Endothelial cell of umbilical vein (primary cell): ENCODE measurements around the gene GRK4. TPM values are rescaled to one million over a fixed set of nuclear protein-coding genes. Genes with fewer than 3 reads are reported as not detected.

Experiments
- BruUV-seq: library from RNA; stranded (reverse); fragments of 400-500 nt; replicated peaks from 2 replicates; lab custom pipeline; 2021; lab: Mats Ljungman, UMichigan
- CTCF ChIA-PET: fragments of 300-600, 350-600 bp; sonication (Branson Sonifier 250); formaldehyde crosslinking; loops from one replicate; lab custom pipeline; 2021; ENCODE audit warnings: antibody characterized with exemption, inconsistent platforms; lab: Charles Lee
- POLR2A ChIA-PET: fragments of 300-600, 350-600 bp; sonication (Branson Sonifier 250); formaldehyde crosslinking; loops from one replicate; lab custom pipeline; 2021; ENCODE audit warnings: antibody characterized with exemption, inconsistent platforms; lab: Charles Lee
- DNase-seq: peaks from one replicate; pipeline ENCODE4 v3.0.0-alpha.2; 2011; ENCODE audit warnings: low read depth, low spot score
- FAIRE-seq: peaks from 2 replicates; lab custom pipeline; 2011; peaks lifted over from hg19 to GRCh38; lab: Jason Lieb, UNC
- H2AFZ ChIP-seq: 2 replicates; pipeline ENCODE4 v1.6.0; 2012; ENCODE audit warnings: low read depth, low read length, control low read depth, inconsistent platforms
- H3K27ac ChIP-seq: 2 replicates; pipeline ENCODE4 v1.5.1; 2011; ENCODE audit warnings: low read depth, mild to moderate bottlenecking, control low read depth, low read length, moderate library complexity; ENCODE audit not compliant: insufficient read depth
- H3K27me3 ChIP-seq, 2 experiments: 2 replicates each; pipeline versions ENCODE4 v1.6.0 to v1.6.1; 2011; ENCODE audit warnings: low read length in 2 of 2, mixed read lengths in 1 of 2; ENCODE audit not compliant: control insufficient read depth in 2 of 2, insufficient read depth in 2 of 2
- H3K36me3 ChIP-seq, 2 experiments: 2 replicates in 1 of 2; 3 replicates in 1 of 2; pipeline ENCODE4 v1.5.1; 2011; ENCODE audit warnings: low read length in 2 of 2, mild to moderate bottlenecking in 1 of 2, moderate library complexity in 1 of 2; ENCODE audit not compliant: control insufficient read depth in 2 of 2, insufficient read depth in 2 of 2; ENCODE audit errors: extremely low read depth in 1 of 2
- H3K4me1 ChIP-seq: 3 replicates; pipeline ENCODE4 v1.5.1; 2011; ENCODE audit warnings: mild to moderate bottlenecking, low read length; ENCODE audit not compliant: control insufficient read depth, insufficient read depth; ENCODE audit errors: extremely low read depth
- H3K4me2 ChIP-seq: 2 replicates; pipeline ENCODE4 v1.6.1; 2011; ENCODE audit warnings: low read length, control low read depth, mixed read lengths; ENCODE audit not compliant: insufficient read depth
- H3K4me3 ChIP-seq, 3 experiments: fragments of 200-600 bp in 1 of 3; sonication (generic), shearing (Covaris generic) in 1 of 3; replicated peaks in 1 of 3; 2 replicates each; pipeline ENCODE4 v1.5.1; 2011 to 2016; ENCODE audit warnings: control low read depth in 3 of 3, low read length in 3 of 3, mild to moderate bottlenecking in 2 of 3, inconsistent platforms in 1 of 3, low read depth in 1 of 3, moderate library complexity in 1 of 3; ENCODE audit not compliant: insufficient read depth in 1 of 3
- H3K79me2 ChIP-seq: 2 replicates; pipeline ENCODE4 v1.6.0; 2012; ENCODE audit warnings: low read length, inconsistent platforms; ENCODE audit not compliant: control insufficient read depth, insufficient read depth
- H3K9ac ChIP-seq: replicated peaks from 2 replicates; pipeline ENCODE3; 2011; ENCODE audit warnings: low read length, control low read depth; ENCODE audit not compliant: insufficient read depth; ENCODE audit errors: extremely low read depth
- H3K9me1 ChIP-seq: replicated peaks from 3 replicates; pipeline ENCODE4 v1.6.0; 2011; ENCODE audit warnings: mild to moderate bottlenecking, low read length; ENCODE audit not compliant: control insufficient read depth, insufficient read depth; ENCODE audit errors: extremely low read depth
- H3K9me3 ChIP-seq: replicated peaks from 2 replicates; pipeline ENCODE4 v1.5.1; 2012; ENCODE audit warnings: low read length, inconsistent platforms; ENCODE audit not compliant: control insufficient read depth, insufficient read depth
- H4K20me1 ChIP-seq: replicated peaks from 2 replicates; pipeline ENCODE3; 2011; ENCODE audit warnings: mild to moderate bottlenecking, low read length; ENCODE audit not compliant: control insufficient read depth, insufficient read depth; ENCODE audit errors: extremely low read depth
- EZH2 ChIP-seq: IDR thresholded peaks from 2 replicates; pipeline ENCODE4 v1.6.1; 2012; ENCODE audit warnings: borderline replicate concordance, low read depth, mild to moderate bottlenecking, moderate library complexity, low read length, inconsistent platforms; ENCODE audit not compliant: severe bottlenecking
- FOS ChIP-seq: IDR thresholded peaks from 2 replicates; pipeline ENCODE4 v1.6.1; 2011; ENCODE audit warnings: mild to moderate bottlenecking, low read length, moderate library complexity, borderline replicate concordance; ENCODE audit not compliant: insufficient read depth
- GATA2 ChIP-seq: IDR thresholded peaks from 2 replicates; pipeline ENCODE4 v1.7.0; 2011; ENCODE audit warnings: low read depth, mild to moderate bottlenecking, moderate library complexity, mixed read lengths, low read length; ENCODE audit not compliant: insufficient read length, insufficient read depth
- JUN ChIP-seq: IDR thresholded peaks from 2 replicates; pipeline ENCODE4 v1.6.1; 2011; ENCODE audit warnings: borderline replicate concordance, low read depth; ENCODE audit not compliant: insufficient read length, insufficient read depth
- MYC ChIP-seq: IDR thresholded peaks from one replicate; pipeline ENCODE4 v1.6.1; 2011; ENCODE audit warnings: mild to moderate bottlenecking, low read depth, low read length
- POLR2A ChIP-seq: IDR thresholded peaks from 2 replicates; pipeline ENCODE4 v1.6.1; 2012; ENCODE audit warnings: low read depth, mild to moderate bottlenecking, control low read depth, low read length
- POLR2AphosphoS5 ChIP-seq: IDR thresholded peaks from 2 replicates; pipeline ENCODE4 v1.6.1; 2012; ENCODE audit warnings: low read depth, mild to moderate bottlenecking, control low read depth, low read length, moderate library complexity; ENCODE audit not compliant: insufficient read depth
- dilution Hi-C: fragments of 300-500 bp; cut with MboI; formaldehyde crosslinking; loops from one replicate; pipeline ENCODE4 v1.15.0; 2019; ENCODE audit warnings: low sequenced_read_pairs; ENCODE audit not compliant: extremely low pct_ligation_motif_present
- intact Hi-C: fragments of 100-400 bp; cut with micrococcal nuclease; formaldehyde crosslinking; loops from one replicate; pipeline ENCODE4 v1.10.0; 2022
- polyA plus RNA-seq, 4 experiments: library from polyadenylated mRNA; depleted of rRNA in 3 of 4; stranded (reverse) in 3 of 4; unstranded in 1 of 4; fragments of >200 nt; gene quantifications; 2 replicates each; pipeline versions ENCODE4 v1.2.1 to v1.2.3, GENCODE V29; 2011 to 2012; ENCODE audit warnings: missing spikeins in 1 of 4
- total RNA-seq: library from RNA; stranded (reverse); gene quantifications from 2 replicates; pipeline ENCODE4 v1.2.3, GENCODE V29; 2021
- TF ChIP-seq, protein P1 (sequence below): IDR thresholded peaks from 2 replicates; pipeline ENCODE4 v1.6.1; 2011; ENCODE audit not compliant: insufficient read depth, insufficient read length
- TF ChIP-seq, protein P2 (sequence below), 2 donors: IDR thresholded peaks; 1 replicate in 1 of 2; 2 replicates in 1 of 2; pipeline ENCODE4 v1.5.1; 2011; ENCODE audit warnings: low read length in 2 of 2, mild to moderate bottlenecking in 2 of 2, moderate library complexity in 2 of 2, control low read depth in 1 of 2, inconsistent platforms in 1 of 2, low read depth in 1 of 2; ENCODE audit not compliant: insufficient read depth in 1 of 2; ENCODE audit errors: extremely low read depth in 1 of 2

Gene GRK4
- total and polyA plus RNA-seq, 2 donors (not counting 3 experiments of a cell fraction or from before 2014, with no cell fraction given): 3.1 to 6.3 TPM

DNA sequence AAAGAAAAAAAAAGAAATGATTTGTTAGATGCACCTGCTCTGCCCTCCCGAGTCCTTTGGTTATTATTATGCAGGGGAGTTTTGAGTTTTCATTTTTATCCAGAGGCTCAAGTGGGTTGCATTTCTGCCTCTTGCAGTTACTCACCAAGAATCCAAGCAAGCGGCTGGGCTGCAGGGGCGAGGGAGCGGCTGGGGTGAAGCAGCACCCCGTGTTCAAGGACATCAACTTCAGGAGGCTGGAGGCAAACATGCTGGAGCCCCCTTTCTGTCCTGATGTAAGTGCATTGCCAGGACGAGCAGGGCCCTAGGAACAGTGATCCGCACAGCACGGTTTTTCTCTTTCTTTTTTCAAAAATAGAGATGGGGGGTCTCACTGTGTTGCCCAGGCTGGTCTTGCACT, 71.9 kb downstream of the GRK4 start:
- Histone ChIP-seq H3K36me3 (no peaks in the 10 kb centered on the region), H3K4me1 (no peaks in the 10 kb centered on the region), H3K9me1 (no peaks in the 10 kb centered on the region), H3K27me3 (no peaks in the 10 kb centered on the region), H3K9ac (no peak overlapping the region), H4K20me1 (no peaks in the 10 kb centered on the region), H3K27ac (no peak overlapping the region), H3K4me3 (no peak overlapping the region), H3K9me3 (no peaks in the 10 kb centered on the region), H2AFZ (no peak overlapping the region), H3K79me2 (no peaks in the 10 kb centered on the region), H3K4me2 (no peak overlapping the region)
- dilution Hi-C loops (no loop called here), intact Hi-C loops (loop anchor here (5.0 kb wide), 1 partner anchor 73 kb away; the partner anchor contains the start of genes GRK4 and NOP14)
- TF ChIP-seq, protein P1, sequence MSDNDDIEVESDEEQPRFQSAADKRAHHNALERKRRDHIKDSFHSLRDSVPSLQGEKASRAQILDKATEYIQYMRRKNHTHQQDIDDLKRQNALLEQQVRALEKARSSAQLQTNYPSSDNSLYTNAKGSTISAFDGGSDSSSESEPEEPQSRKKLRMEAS: no peak
- TF ChIP-seq GATA2 (no peak), EZH2 (no peak), FOS (no peak), MYC (no peak), POLR2AphosphoS5 (no peak), POLR2A (no peak), JUN (no peak)
- TF ChIP-seq, protein P2, sequence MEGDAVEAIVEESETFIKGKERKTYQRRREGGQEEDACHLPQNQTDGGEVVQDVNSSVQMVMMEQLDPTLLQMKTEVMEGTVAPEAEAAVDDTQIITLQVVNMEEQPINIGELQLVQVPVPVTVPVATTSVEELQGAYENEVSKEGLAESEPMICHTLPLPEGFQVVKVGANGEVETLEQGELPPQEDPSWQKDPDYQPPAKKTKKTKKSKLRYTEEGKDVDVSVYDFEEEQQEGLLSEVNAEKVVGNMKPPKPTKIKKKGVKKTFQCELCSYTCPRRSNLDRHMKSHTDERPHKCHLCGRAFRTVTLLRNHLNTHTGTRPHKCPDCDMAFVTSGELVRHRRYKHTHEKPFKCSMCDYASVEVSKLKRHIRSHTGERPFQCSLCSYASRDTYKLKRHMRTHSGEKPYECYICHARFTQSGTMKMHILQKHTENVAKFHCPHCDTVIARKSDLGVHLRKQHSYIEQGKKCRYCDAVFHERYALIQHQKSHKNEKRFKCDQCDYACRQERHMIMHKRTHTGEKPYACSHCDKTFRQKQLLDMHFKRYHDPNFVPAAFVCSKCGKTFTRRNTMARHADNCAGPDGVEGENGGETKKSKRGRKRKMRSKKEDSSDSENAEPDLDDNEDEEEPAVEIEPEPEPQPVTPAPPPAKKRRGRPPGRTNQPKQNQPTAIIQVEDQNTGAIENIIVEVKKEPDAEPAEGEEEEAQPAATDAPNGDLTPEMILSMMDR (IDR thresholded peaks at IDR 0.05; ENCODE audit: extremely low read depth in 1 of 2, insufficient read depth in 1 of 2, low read depth in 1 of 2, low read length in 2 of 2): no peak
- CTCF ChIA-PET: interaction anchor here (2.2 kb wide), 1 partner anchor 72 kb away, joined by 5 read pairs; the partner anchor contains the start of genes GRK4 and NOP14
- POLR2A ChIA-PET: no interaction called here
- no peak for DNase-seq
- FAIRE-seq: no peak
- no TSS peak for BruUV-seq
